Hepatocyte (in vitro differentiated cells): ENCODE data around the gene MARCOL.

ENCODE experiments used
- CTCF ChIP-seq: fragments of 200-600 bp; sonication (generic); IDR thresholded peaks from 2 replicates; pipeline ENCODE4 v1.5.1; 2016; ENCODE audit warnings: antibody characterized with exemption, mild to moderate bottlenecking; ENCODE audit not compliant: poor library complexity
- EZH2 ChIP-seq: fragments of 200-600 bp; sonication (generic); IDR thresholded peaks from 2 replicates; pipeline ENCODE4 v1.6.1; 2016; ENCODE audit warnings: antibody characterized with exemption, mild to moderate bottlenecking, borderline replicate concordance

GRCh38 chr5:148208226-148208625 lies 30.1 kb upstream of the MARCOL start:
- TF ChIP-seq CTCF (no peak), EZH2 (no peak)
